Motor neuron (in vitro differentiated cells): ENCODE results near the gene RNF38. TPM values are rescaled to one million over a fixed set of nuclear protein-coding genes. Genes with fewer than 3 reads are reported as not detected.
"Not testable (repeated sequence)": the region's sequence is repeated elsewhere in the genome, so short reads cannot be mapped to it uniquely, and the experiment has no call there.

Experiments used
- ATAC-seq, 8 experiments: fragments of 200-7000 bp; cut with Tn5 transposase; replicated peaks in 6 of 8; 2 replicates each; pipeline ENCODE4 v1.8.0; 2021; ENCODE audit warnings: mild to moderate bottlenecking in 8 of 8, moderate library complexity in 8 of 8
- H3K27ac ChIP-seq, 2 donors: fragments of 250-450 bp; sonication (Bioruptor Pico); 2 replicates each; pipeline ENCODE4 v1.9.0; 2021; ENCODE audit warnings: antibody characterized with exemption in 2 of 2, mild to moderate bottlenecking in 2 of 2, moderate library complexity in 1 of 2
- H3K4me1 ChIP-seq, 2 donors: fragments of 250-450 bp; sonication (Bioruptor Pico); replicated peaks in 1 of 2; 2 replicates each; pipeline ENCODE4 v1.6.1; 2021; ENCODE audit warnings: antibody characterized with exemption in 2 of 2, mild to moderate bottlenecking in 2 of 2, moderate library complexity in 1 of 2
- H3K4me3 ChIP-seq, 5 donors: fragments of 250-450 bp; sonication (Bioruptor Pico); 2 replicates each; pipeline ENCODE4 v1.9.0; 2021; ENCODE audit warnings: antibody characterized with exemption in 5 of 5, mild to moderate bottlenecking in 5 of 5, moderate library complexity in 4 of 5
- WGBS, 10 experiments: fragments of 450-650 bp; shearing (Covaris generic); methylation state at CpG; one replicate each; pipeline ENCODE4 v1.0.0; 2022; 5-methylcytosine and 5-hydroxymethylcytosine counted together
- in situ Hi-C, 9 experiments: fragments of 400-800 bp; cut with MboI; loops; one replicate each; pipeline ENCODE4 v1.15.0; 2021; ENCODE audit warnings: low sequenced_read_pairs in 9 of 9, low pct_unique_long_range_greater_than_20kb in 2 of 9; ENCODE audit not compliant: unreplicated experiment in 9 of 9
- total RNA-seq, 8 experiments: library from RNA; unstranded; fragments of 300-600 nt; gene quantifications; 2 replicates each; pipeline versions ENCODE4 v1.2.3 to v1.2.4, GENCODE V29; 2022

RNF38 gene
- total RNA-seq, 8 experiments from 2014 or later = 5.2 to 37.1 (median 24.0) TPM

- ATAC-seq = peak; percentile 54 to 84 (median 76)
- H3K27ac ChIP-seq = peak overlapping the region; percentile 96 to 98
- peaks cover 8 to 14% of the 10 kb centered on the region in 2 donors for H3K4me1 ChIP-seq
- 0 to 9% (median 3%) methylated on average over 2 to 6 of the region's 33 CpGs; no CpG with 5 or more reads in 3 of the 10 experiments for WGBS, 10 experiments
- H3K4me3 ChIP-seq = peak overlapping the region; percentile 64 to 92 (median 85)
- in situ Hi-C loops = loop anchor here in 7 of 9 experiments (10.0 to 25.0 kb wide), 6 partner anchors 136 to 336 kb away; partner anchors contain the start of gene MELK (in 3 of the 7)
These were observed 1.2 kb upstream of the RNF38 start for GRCh38 chr9:36401164-36401740.

- Histone ChIP-seq H3K4me3 (peak overlapping the region; percentile 64 to 92 (median 85)), H3K27ac (peak overlapping the region; percentile 96 to 98), H3K4me1 (peaks cover 8 to 14% of the 10 kb centered on the region in 2 donors)
- in situ Hi-C loops = loop anchor here in 7 of 9 experiments (10.0 to 25.0 kb wide), 6 partner anchors 137 to 337 kb away; partner anchors contain the start of gene MELK (in 3 of the 7)
- WGBS, 10 experiments = 1 to 2% methylated on average over 10 to 21 of the region's 111 CpGs; no CpG with 5 or more reads in 8 of the 10 experiments
- ATAC-seq = peak; percentile 76 to 86 (median 84)
These were observed 479 bp upstream of the RNF38 start for GRCh38 chr9:36400332-36401163.

GRCh38 chr9:36398745-36399144, 1.3 kb downstream of the RNF38 start:
- Histone ChIP-seq H3K27ac (no peak overlapping the region), H3K4me3 (peak overlapping the region; percentile 64 to 92 (median 85)), H3K4me1 (peaks cover 8 to 14% of the 10 kb centered on the region in 2 donors)
- ATAC-seq = no peak
- in situ Hi-C loops = no loop called here

GRCh38 chr9:36396985-36397384, 3.1 kb downstream of the RNF38 start:
- 81 to 100% (median 96%) methylated on average over 1 to 6 of the region's 9 CpGs; no CpG with 5 or more reads in 3 of the 10 experiments for WGBS, 10 experiments
- no peak for ATAC-seq
- in situ Hi-C loops = no loop called here
- no peak overlapping the region for H3K27ac ChIP-seq
- peaks cover 8 to 14% of the 10 kb centered on the region in 2 donors for H3K4me1 ChIP-seq
- H3K4me3 ChIP-seq = no peak overlapping the region

- 20 to 100% (median 89%) methylated on average over 1 of the region's 1 CpG; no CpG with 5 or more reads in 2 of the 10 experiments for WGBS, 10 experiments
- in situ Hi-C loops = no loop called here
- no peak overlapping the region for H3K4me3 ChIP-seq
- no peak for ATAC-seq
- no peaks in the 10 kb centered on the region for H3K4me1 ChIP-seq
- no peak overlapping the region for H3K27ac ChIP-seq
These were observed 7.6 kb downstream of the RNF38 start for GRCh38 chr9:36392489-36392888.

- Histone ChIP-seq H3K27ac (no peak overlapping the region), H3K4me3 (no peak overlapping the region), H3K4me1 (no peaks in the 10 kb centered on the region)
- in situ Hi-C loops = no loop called here
- ATAC-seq = no peak
- 57 to 100% (median 92%) methylated on average over 1 to 2 of the region's 2 CpGs; no CpG with 5 or more reads in 2 of the 10 experiments for WGBS, 10 experiments
These were observed 10.5 kb downstream of the RNF38 start for GRCh38 chr9:36389590-36389989.

- H3K4me3 ChIP-seq, ATAC-seq, H3K27ac ChIP-seq, in situ Hi-C loops, H3K4me1 ChIP-seq: not testable (repeated sequence)
- 75 to 100% (median 100%) methylated on average over 1 to 5 of the region's 7 CpGs; no CpG with 5 or more reads in 1 of the 10 experiments for WGBS, 10 experiments
These were observed 13.6 kb downstream of the RNF38 start for GRCh38 chr9:36386396-36386965.

GRCh38 chr9:36382484-36382883, 17.6 kb downstream of the RNF38 start:
- H3K27ac ChIP-seq = no peak overlapping the region

GRCh38 chr9:36364577-36364976, 35.5 kb downstream of the RNF38 start:
- no peaks in the 10 kb centered on the region for H3K4me1 ChIP-seq
- WGBS, 10 experiments = 83 to 100% (median 89%) methylated on average over 1 of the region's 1 CpG; no CpG with 5 or more reads in 3 of the 10 experiments
- in situ Hi-C loops = no loop called here
- no peak overlapping the region for H3K27ac ChIP-seq
- peak in 2 of 8 experiments; percentile 50 to 63 for ATAC-seq
- H3K4me3 ChIP-seq = no peak overlapping the region

More at GRCh38 chr9:36382484-36382883, 17.6 kb downstream of the RNF38 start:
- ATAC-seq = no peak
- in situ Hi-C loops = no loop called here
- Histone ChIP-seq H3K4me3 (no peak overlapping the region), H3K4me1 (no peaks in the 10 kb centered on the region)

GRCh38 chr9:36363448-36363847, 36.6 kb downstream of the RNF38 start:
- in situ Hi-C loops = no loop called here
- no peak for ATAC-seq
- WGBS, 10 experiments = no CpG with 5 or more reads among the region's 3 CpGs
- Histone ChIP-seq H3K27ac (no peak overlapping the region), H3K4me3 (no peak overlapping the region), H3K4me1 (no peaks in the 10 kb centered on the region)

GRCh38 chr9:36358486-36358885, 41.6 kb downstream of the RNF38 start:
- Histone ChIP-seq H3K27ac (no peak overlapping the region), H3K4me1 (no peaks in the 10 kb centered on the region), H3K4me3 (no peak overlapping the region)
- in situ Hi-C loops = no loop called here
- 0 to 100% (median 100%) methylated on average over 1 to 3 of the region's 5 CpGs; no CpG with 5 or more reads in 1 of the 10 experiments for WGBS, 10 experiments
- no peak for ATAC-seq

- H3K27ac ChIP-seq = no peak overlapping the region
- 100% methylated on average over 1 of the region's 1 CpG; no CpG with 5 or more reads in 3 of the 10 experiments for WGBS, 10 experiments
- H3K4me1 ChIP-seq = no peaks in the 10 kb centered on the region
- in situ Hi-C loops = no loop called here
- ATAC-seq = no peak
- no peak overlapping the region for H3K4me3 ChIP-seq
These were observed 42.4 kb downstream of the RNF38 start for GRCh38 chr9:36357639-36358038.

GRCh38 chr9:36346569-36346968, 53.5 kb downstream of the RNF38 start:
- in situ Hi-C loops = loop anchor here in 1 of 9 experiments (25.0 kb wide), 1 partner anchor 109 kb away; no protein-coding TSS in a partner anchor

More at GRCh38 chr9:36346569-36346968, 53.5 kb downstream of the RNF38 start:
- ATAC-seq = no peak
- 83 to 100% (median 100%) methylated on average over 1 to 3 of the region's 3 CpGs; no CpG with 5 or more reads in 2 of the 10 experiments for WGBS, 10 experiments
- Histone ChIP-seq H3K4me1 (no peaks in the 10 kb centered on the region), H3K27ac (no peak overlapping the region), H3K4me3 (no peak overlapping the region)
